B cell (primary cell): ENCODE results near the gene ATXN2.

Experiments used
- CTCF ChIP-seq: fragments of 200-600 bp; IDR thresholded peaks from one replicate; pipeline ENCODE4 v1.8.0; 2022; ENCODE audit warnings: antibody characterized with exemption, mild to moderate bottlenecking
- EZH2 ChIP-seq: IDR thresholded peaks from 2 replicates; pipeline ENCODE4 v1.6.1; 2012; ENCODE audit warnings: borderline replicate concordance, low read depth, mild to moderate bottlenecking, moderate library complexity, low read length; ENCODE audit not compliant: insufficient read depth, poor library complexity, severe bottlenecking

- TF ChIP-seq CTCF = no peak
- no peak for TF ChIP-seq EZH2
Measured at GRCh38 chr12:111410431-111411184, 188.5 kb downstream of the ATXN2 start.
